ENCODE data around the gene TOX2.

Gene TOX2

GRCh38 chr20:43941476-43942200, 27.0 kb downstream of the TOX2 start:
- in situ Hi-C loops (cut with MboI; ENCODE audit: low pct_unique_long_range_greater_than_20kb, low sequenced_read_pairs, unreplicated experiment): no loop called here
- DNase-seq (ENCODE audit: low spot score): peak; percentile 55
- no peak for TF ChIP-seq CTCF (IDR thresholded peaks at IDR 0.05; ENCODE audit: extremely low read depth, insufficient read depth, missing control alignments)

GRCh38 chr20:43942201-43942590, 27.5 kb downstream of the TOX2 start:
- TF ChIP-seq CTCF (IDR thresholded peaks at IDR 0.05; ENCODE audit: extremely low read depth, insufficient read depth, missing control alignments): no peak
- no peak for DNase-seq (ENCODE audit: low spot score)
- in situ Hi-C loops (cut with MboI; ENCODE audit: low pct_unique_long_range_greater_than_20kb, low sequenced_read_pairs, unreplicated experiment): no loop called here

GRCh38 chr20:43942667-43943285, 28.1 kb downstream of the TOX2 start:
- in situ Hi-C loops (cut with MboI; ENCODE audit: low pct_unique_long_range_greater_than_20kb, low sequenced_read_pairs, unreplicated experiment): no loop called here
- peak; percentile 82 for DNase-seq (ENCODE audit: low spot score)
- TF ChIP-seq CTCF (IDR thresholded peaks at IDR 0.05; ENCODE audit: extremely low read depth, insufficient read depth, missing control alignments): no peak

GRCh38 chr20:43943725-43944124, 29.1 kb downstream of the TOX2 start:
- no peak for TF ChIP-seq CTCF (IDR thresholded peaks at IDR 0.05; ENCODE audit: extremely low read depth, insufficient read depth, missing control alignments)
- in situ Hi-C loops (cut with MboI; ENCODE audit: low pct_unique_long_range_greater_than_20kb, low sequenced_read_pairs, unreplicated experiment): no loop called here
- no peak for DNase-seq (ENCODE audit: low spot score)

GRCh38 chr20:43944653-43945235, 30.1 kb downstream of the TOX2 start:
- no peak for DNase-seq (ENCODE audit: low spot score)
- in situ Hi-C loops (cut with MboI; ENCODE audit: low pct_unique_long_range_greater_than_20kb, low sequenced_read_pairs, unreplicated experiment): no loop called here
- no peak for TF ChIP-seq CTCF (IDR thresholded peaks at IDR 0.05; ENCODE audit: extremely low read depth, insufficient read depth, missing control alignments)

GRCh38 chr20:43945391-43946205, 30.9 kb downstream of the TOX2 start:
- TF ChIP-seq CTCF (IDR thresholded peaks at IDR 0.05; ENCODE audit: extremely low read depth, insufficient read depth, missing control alignments): no peak
- in situ Hi-C loops (cut with MboI; ENCODE audit: low pct_unique_long_range_greater_than_20kb, low sequenced_read_pairs, unreplicated experiment): no loop called here
- no peak for DNase-seq (ENCODE audit: low spot score)

Data from GM13977 (cell line).